Endometrial microvascular endothelial cells (primary cell): ENCODE data around the gene TDRD6. TPM values are rescaled to one million over a fixed set of nuclear protein-coding genes. Genes with fewer than 3 reads are reported as not detected.
"Not testable (repeated sequence)": the region's sequence is repeated elsewhere in the genome, so short reads cannot be mapped to it uniquely, and the experiment has no call there.

ENCODE experiments used
- in situ Hi-C: cut with HindIII; loops from 2 replicates; pipeline ENCODE4 v1.10.0; 2017; ENCODE audit warnings: low sequenced_read_pairs, low pct_unique_long_range_greater_than_20kb; ENCODE audit errors: inconsistent ontology term
- total RNA-seq: library from RNA; depleted of rRNA; stranded (reverse); fragments of >200 nt; gene quantifications from one replicate; pipeline ENCODE4 v1.2.3, GENCODE V29; 2015; ENCODE audit errors: inconsistent ontology term

The TDRD6 gene, protein sequence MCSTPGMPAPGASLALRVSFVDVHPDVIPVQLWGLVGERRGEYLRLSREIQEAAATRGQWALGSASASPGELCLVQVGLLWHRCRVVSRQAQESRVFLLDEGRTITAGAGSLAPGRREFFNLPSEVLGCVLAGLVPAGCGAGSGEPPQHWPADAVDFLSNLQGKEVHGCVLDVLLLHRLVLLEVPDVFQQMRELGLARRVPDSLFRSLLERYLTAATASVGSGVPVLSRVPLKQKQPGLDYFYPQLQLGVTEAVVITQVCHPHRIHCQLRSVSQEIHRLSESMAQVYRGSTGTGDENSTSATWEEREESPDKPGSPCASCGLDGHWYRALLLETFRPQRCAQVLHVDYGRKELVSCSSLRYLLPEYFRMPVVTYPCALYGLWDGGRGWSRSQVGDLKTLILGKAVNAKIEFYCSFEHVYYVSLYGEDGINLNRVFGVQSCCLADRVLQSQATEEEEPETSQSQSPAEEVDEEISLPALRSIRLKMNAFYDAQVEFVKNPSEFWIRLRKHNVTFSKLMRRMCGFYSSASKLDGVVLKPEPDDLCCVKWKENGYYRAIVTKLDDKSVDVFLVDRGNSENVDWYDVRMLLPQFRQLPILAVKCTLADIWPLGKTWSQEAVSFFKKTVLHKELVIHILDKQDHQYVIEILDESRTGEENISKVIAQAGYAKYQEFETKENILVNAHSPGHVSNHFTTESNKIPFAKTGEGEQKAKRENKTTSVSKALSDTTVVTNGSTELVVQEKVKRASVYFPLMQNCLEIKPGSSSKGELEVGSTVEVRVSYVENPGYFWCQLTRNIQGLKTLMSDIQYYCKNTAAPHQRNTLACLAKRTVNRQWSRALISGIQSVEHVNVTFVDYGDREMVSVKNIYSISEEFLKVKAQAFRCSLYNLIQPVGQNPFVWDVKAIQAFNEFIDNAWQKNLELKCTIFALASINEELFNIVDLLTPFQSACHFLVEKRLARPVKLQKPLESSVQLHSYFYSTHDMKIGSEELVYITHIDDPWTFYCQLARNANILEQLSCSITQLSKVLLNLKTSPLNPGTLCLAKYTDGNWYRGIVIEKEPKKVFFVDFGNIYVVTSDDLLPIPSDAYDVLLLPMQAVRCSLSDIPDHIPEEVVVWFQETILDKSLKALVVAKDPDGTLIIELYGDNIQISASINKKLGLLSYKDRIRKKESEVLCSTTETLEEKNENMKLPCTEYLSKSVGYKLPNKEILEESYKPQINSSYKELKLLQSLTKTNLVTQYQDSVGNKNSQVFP (N-terminal part only)
- not detected for total RNA-seq

- in situ Hi-C loops, result no loop called here
Measured at GRCh38 chr6:46687619-46688097, at the start of gene TDRD6. TDRD6 (plus strand) TSS chr6:46687885; CDS start chr6:46688129, 244 bp downstream.

DNA sequence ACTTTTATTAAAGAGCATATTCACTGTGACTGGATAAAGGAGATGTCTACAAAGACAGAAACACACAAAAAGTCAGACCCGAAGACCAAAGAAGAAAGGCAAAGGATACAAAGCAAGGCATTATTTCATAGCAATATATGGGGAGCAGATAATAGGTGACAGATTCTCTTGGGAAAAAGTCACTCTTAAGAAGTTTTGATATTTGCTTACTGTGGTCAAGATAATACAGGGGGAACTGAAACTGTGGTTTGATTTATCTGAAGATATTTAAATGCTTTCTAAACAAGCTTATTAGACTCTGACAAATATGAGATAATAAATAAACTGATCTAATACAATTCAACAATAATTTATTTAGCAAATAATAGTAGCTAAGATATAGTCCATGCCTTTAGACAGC is 49.8 kb upstream of the TDRD6 start:
- in situ Hi-C loops, result no loop called here

GRCh38 chr6:46638650-46639049 is 49.0 kb upstream of the TDRD6 start:
- in situ Hi-C loops, result no loop called here

- in situ Hi-C loops, result no loop called here
Measured at GRCh38 chr6:46642928-46643751, 44.5 kb upstream of the TDRD6 start.

- in situ Hi-C loops, result no loop called here
Measured at GRCh38 chr6:46645265-46645664, 42.4 kb upstream of the TDRD6 start.

- in situ Hi-C loops, result not testable (repeated sequence)
Measured at GRCh38 chr6:46648108-46648507, 39.6 kb upstream of the TDRD6 start.

GRCh38 chr6:46648869-46649492 is 38.7 kb upstream of the TDRD6 start:
- in situ Hi-C loops, result no loop called here

DNA sequence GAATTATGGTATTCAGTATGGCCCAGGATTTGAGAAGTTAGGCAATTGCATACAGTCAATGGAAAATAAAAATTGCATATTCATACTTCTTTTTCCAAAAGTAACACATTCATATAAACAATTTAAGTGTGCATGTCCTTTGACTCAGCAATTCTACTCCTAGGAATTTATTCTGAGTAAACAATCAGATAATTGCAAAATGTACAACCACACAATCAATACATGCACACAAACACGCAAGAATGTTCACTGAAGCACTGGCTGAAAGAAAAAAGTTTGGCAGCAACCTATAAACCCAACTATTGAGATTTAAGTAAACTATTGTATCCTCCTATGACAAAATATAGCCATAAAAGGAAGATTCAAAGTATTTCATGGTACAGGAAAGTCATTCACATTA is 36.7 kb upstream of the TDRD6 start:
- in situ Hi-C loops, result no loop called here

DNA sequence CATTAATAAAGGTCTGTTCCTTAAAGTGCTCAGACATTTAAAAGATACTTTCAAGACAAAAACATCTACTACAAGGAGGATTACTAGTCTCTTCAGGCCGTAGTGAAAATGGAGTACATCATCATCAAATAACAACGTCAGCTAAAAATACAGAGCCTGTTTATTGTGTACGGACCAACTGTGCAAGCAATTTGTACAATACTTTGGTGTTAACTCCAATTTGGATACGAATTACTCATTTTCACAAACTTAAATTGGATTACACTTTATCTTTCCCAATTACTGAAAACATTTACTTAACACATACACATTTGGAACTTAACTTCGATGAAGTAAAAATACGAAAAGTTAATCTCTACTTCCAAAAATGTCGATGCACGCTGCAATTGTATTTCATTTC is 35.9 kb upstream of the TDRD6 start:
- in situ Hi-C loops, result no loop called here

GRCh38 chr6:46652232-46652602 is 35.5 kb upstream of the TDRD6 start:
- in situ Hi-C loops, result no loop called here

GRCh38 chr6:46652603-46653438 is 34.9 kb upstream of the TDRD6 start, which contains the start of the genes CYP39A1 and SLC25A27:
CYP39A1 (minus strand) TSS chr6:46652818; CDS start chr6:46652582, 236 bp downstream.
SLC25A27 (plus strand) TSS chr6:46652975; CDS start chr6:46653193, 218 bp downstream.
- in situ Hi-C loops, result no loop called here

DNA sequence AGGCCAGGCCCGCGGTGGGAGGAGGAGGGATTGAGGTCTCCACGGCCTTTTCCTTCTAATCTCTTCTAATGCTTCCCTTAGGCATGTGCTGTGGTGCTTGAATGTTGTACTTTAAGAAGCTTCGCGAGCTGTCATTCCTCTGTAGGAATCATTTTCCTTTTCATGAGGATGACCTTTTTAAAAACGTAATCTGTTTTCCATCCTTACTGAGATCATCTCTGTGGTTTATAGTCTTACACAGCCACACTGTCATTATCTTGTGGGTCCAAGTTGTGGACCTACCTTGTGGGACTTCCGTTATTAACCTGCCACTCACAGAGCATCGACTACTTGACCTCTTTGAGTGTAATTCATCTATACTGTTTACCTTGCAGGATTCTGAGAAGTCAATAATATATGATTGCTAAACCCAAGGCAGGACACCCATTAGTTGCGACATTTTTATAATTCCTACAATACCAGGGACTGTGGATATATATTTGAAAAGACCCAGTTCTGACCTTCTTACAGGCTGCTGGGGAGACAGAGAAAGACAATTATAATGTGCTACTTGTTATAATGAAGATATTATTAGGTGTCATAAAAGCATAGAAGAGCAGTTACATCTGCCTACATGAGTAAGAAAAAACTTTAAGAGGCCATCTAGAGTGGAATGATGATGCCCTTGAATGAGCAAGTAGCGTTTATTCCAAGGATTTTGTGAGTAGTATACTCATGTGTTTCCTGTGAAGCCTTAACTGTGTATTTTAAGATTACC is 34.1 kb upstream of the TDRD6 start:
- in situ Hi-C loops, result no loop called here

- in situ Hi-C loops, result no loop called here
Measured at GRCh38 chr6:46655803-46656202, 31.9 kb upstream of the TDRD6 start.

GRCh38 chr6:46657642-46658041 is 30.0 kb upstream of the TDRD6 start:
- in situ Hi-C loops, result no loop called here

DNA sequence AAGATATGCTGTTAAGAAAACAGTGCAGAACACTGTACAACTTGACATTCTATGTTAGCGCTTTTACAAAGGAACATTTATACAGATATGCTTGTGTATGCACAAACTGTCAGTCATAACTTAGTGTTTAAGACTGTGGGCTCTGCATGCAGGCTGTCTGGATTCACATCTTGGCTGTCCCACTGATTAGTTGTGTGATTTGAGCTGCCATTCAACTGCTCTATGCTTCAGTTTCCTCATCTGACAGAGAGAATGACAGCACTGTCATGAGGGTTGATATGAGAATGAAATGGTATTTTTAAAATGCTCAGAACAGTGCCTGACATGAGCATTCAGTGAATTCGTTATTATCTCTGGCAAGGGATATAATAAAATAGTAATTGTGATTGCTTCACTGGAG is 26.2 kb upstream of the TDRD6 start:
- in situ Hi-C loops, result no loop called here

- in situ Hi-C loops, result no loop called here
Measured at GRCh38 chr6:46667377-46667776, 20.3 kb upstream of the TDRD6 start.
